Measurements from ENCODE around the gene TMEM187.
A peak's percentile ranks its signal among the peaks of the same experiment; 100 is the strongest.

Gene TMEM187

GRCh38 chrX:153953892-153954557 is 18.5 kb upstream of the TMEM187 start:
- Histone ChIP-seq H3K9ac (ENCODE audit: low read depth, low read length) (no peak overlapping the region), H3K36me3 (ENCODE audit: insufficient read depth, low read length) (peaks cover 97% of the 10 kb centered on the region), H3K4me2 (ENCODE audit: insufficient read depth, low read length) (no peak overlapping the region), H3K9me3 (ENCODE audit: insufficient read depth, low read length, severe bottlenecking) (no peaks in the 10 kb centered on the region), H2AFZ (ENCODE audit: low read depth, low read length) (no peak overlapping the region), H3K4me3 (ENCODE audit: low read depth in 1 of 2, low read length in 2 of 2) (no peak overlapping the region), H3K79me2 (ENCODE audit: insufficient read depth, low read length) (peaks cover 37% of the 10 kb centered on the region), H3K27me3 (ENCODE audit: insufficient read depth, low read length, poor library complexity) (no peaks in the 10 kb centered on the region), H4K20me1 (ENCODE audit: insufficient read depth, low read length) (peaks cover 72% of the 10 kb centered on the region), H3K4me1 (ENCODE audit: insufficient read depth, low read length) (no peaks in the 10 kb centered on the region), H3K27ac (ENCODE audit: low read length) (no peak overlapping the region)
- ATAC-seq (ENCODE audit: insufficient read depth, low read depth) (peak; percentile 18), DNase-seq (no peak)
- TF ChIP-seq EZH2 (IDR thresholded peaks at IDR 0.05; ENCODE audit: borderline replicate concordance, low read depth, low read length, severe bottlenecking) (no peak), CTCF (IDR thresholded peaks at IDR 0.05; ENCODE audit: borderline replicate concordance, extremely low read depth, low read length, poor library complexity, severe bottlenecking) (peak; percentile 35)

GRCh38 chrX:153954558-153955227 is 17.9 kb upstream of the TMEM187 start:
- peaks cover 39% of the 10 kb centered on the region for H3K79me2 ChIP-seq (ENCODE audit: insufficient read depth, low read length)
- H4K20me1 ChIP-seq (ENCODE audit: insufficient read depth, low read length): peaks cover 78% of the 10 kb centered on the region
- H3K27ac ChIP-seq (ENCODE audit: low read length): no peak overlapping the region
- no peak for TF ChIP-seq EZH2 (IDR thresholded peaks at IDR 0.05; ENCODE audit: borderline replicate concordance, low read depth, low read length, severe bottlenecking)
- no peak for TF ChIP-seq CTCF (IDR thresholded peaks at IDR 0.05; ENCODE audit: borderline replicate concordance, extremely low read depth, low read length, poor library complexity, severe bottlenecking)
- no peak overlapping the region for H3K4me3 ChIP-seq (ENCODE audit: low read depth in 1 of 2, low read length in 2 of 2)
- no peaks in the 10 kb centered on the region for H3K27me3 ChIP-seq (ENCODE audit: insufficient read depth, low read length, poor library complexity)
- no peak overlapping the region for H3K9ac ChIP-seq (ENCODE audit: low read depth, low read length)
- DNase-seq: no peak
- peaks cover 100% of the 10 kb centered on the region for H3K36me3 ChIP-seq (ENCODE audit: insufficient read depth, low read length)
- H2AFZ ChIP-seq (ENCODE audit: low read depth, low read length): no peak overlapping the region
- no peak overlapping the region for H3K4me2 ChIP-seq (ENCODE audit: insufficient read depth, low read length)
- no peaks in the 10 kb centered on the region for H3K4me1 ChIP-seq (ENCODE audit: insufficient read depth, low read length)
- no peak; the same call in 2 of the 3 replicates for ATAC-seq (ENCODE audit: insufficient read depth, low read depth)
- no peaks in the 10 kb centered on the region for H3K9me3 ChIP-seq (ENCODE audit: insufficient read depth, low read length, severe bottlenecking)

GRCh38 chrX:153955228-153955732 is 17.3 kb upstream of the TMEM187 start:
- DNase-seq: no peak
- no peak for TF ChIP-seq CTCF (IDR thresholded peaks at IDR 0.05; ENCODE audit: borderline replicate concordance, extremely low read depth, low read length, poor library complexity, severe bottlenecking)
- TF ChIP-seq EZH2 (IDR thresholded peaks at IDR 0.05; ENCODE audit: borderline replicate concordance, low read depth, low read length, severe bottlenecking): no peak
- Histone ChIP-seq H3K9me3 (ENCODE audit: insufficient read depth, low read length, severe bottlenecking) (no peaks in the 10 kb centered on the region), H3K36me3 (ENCODE audit: insufficient read depth, low read length) (peaks cover 100% of the 10 kb centered on the region), H3K79me2 (ENCODE audit: insufficient read depth, low read length) (peaks cover 45% of the 10 kb centered on the region), H3K27ac (ENCODE audit: low read length) (no peak overlapping the region), H3K9ac (ENCODE audit: low read depth, low read length) (no peak overlapping the region), H3K27me3 (ENCODE audit: insufficient read depth, low read length, poor library complexity) (no peaks in the 10 kb centered on the region), H4K20me1 (ENCODE audit: insufficient read depth, low read length) (peaks cover 83% of the 10 kb centered on the region), H3K4me1 (ENCODE audit: insufficient read depth, low read length) (no peaks in the 10 kb centered on the region), H2AFZ (ENCODE audit: low read depth, low read length) (no peak overlapping the region), H3K4me2 (ENCODE audit: insufficient read depth, low read length) (no peak overlapping the region), H3K4me3 (ENCODE audit: low read depth in 1 of 2, low read length in 2 of 2) (no peak overlapping the region)
- ATAC-seq (ENCODE audit: insufficient read depth, low read depth): no peak

Measured in DND-41 (cell line).